ENCODE measurements around the gene ZNF277.

GRCh38 chr7:112364388-112364787 is 157.9 kb downstream of the ZNF277 start:
- no peak for TF ChIP-seq PPARA (CRISPR knock-in tag; IDR thresholded peaks at IDR 0.05; ENCODE audit: borderline replicate concordance)
- TF ChIP-seq ZNF70 (CRISPR knock-in tag; IDR thresholded peaks at IDR 0.05), result no peak
- no peak for TF ChIP-seq CREB5 (CRISPR knock-in tag; IDR thresholded peaks at IDR 0.05; ENCODE audit: low read depth)
- TF ChIP-seq ZFP3 (CRISPR knock-in tag; IDR thresholded peaks at IDR 0.05), result no peak
- no peak for TF ChIP-seq PATZ1 (CRISPR knock-in tag; IDR thresholded peaks at IDR 0.05; ENCODE audit: borderline replicate concordance)
- no peak for TF ChIP-seq POU6F1 (CRISPR knock-in tag; IDR thresholded peaks at IDR 0.05; ENCODE audit: borderline replicate concordance, low read depth)
- TF ChIP-seq SNAI2 (CRISPR knock-in tag; IDR thresholded peaks at IDR 0.05), result no peak
- no peak for TF ChIP-seq TCF4 (CRISPR knock-in tag; IDR thresholded peaks at IDR 0.05; ENCODE audit: borderline replicate concordance)
- TF ChIP-seq ZNF565 (CRISPR knock-in tag; conservative IDR thresholded peaks at IDR 0.05; ENCODE audit: low read depth), result no peak
- no peak for TF ChIP-seq ESRRG (CRISPR knock-in tag; IDR thresholded peaks at IDR 0.05)

Measured in SK-N-SH treated with all-trans-retinoic acid at 6 μM for 48 hours (cell line).